Activated CD4-positive, alpha-beta T cell treated with anti-CD3 and anti-CD28 coated beads for 4 hours (primary cell): ENCODE measurements around the gene ODAD2.
"Not testable (repeated sequence)": the region's sequence is repeated elsewhere in the genome, so short reads cannot be mapped to it uniquely, and the experiment has no call there.

Source experiments
- DNase-seq, 2 donors: peaks; one replicate each; pipeline ENCODE4 v3.0.0-alpha.2; 2020

The ODAD2 gene, protein sequence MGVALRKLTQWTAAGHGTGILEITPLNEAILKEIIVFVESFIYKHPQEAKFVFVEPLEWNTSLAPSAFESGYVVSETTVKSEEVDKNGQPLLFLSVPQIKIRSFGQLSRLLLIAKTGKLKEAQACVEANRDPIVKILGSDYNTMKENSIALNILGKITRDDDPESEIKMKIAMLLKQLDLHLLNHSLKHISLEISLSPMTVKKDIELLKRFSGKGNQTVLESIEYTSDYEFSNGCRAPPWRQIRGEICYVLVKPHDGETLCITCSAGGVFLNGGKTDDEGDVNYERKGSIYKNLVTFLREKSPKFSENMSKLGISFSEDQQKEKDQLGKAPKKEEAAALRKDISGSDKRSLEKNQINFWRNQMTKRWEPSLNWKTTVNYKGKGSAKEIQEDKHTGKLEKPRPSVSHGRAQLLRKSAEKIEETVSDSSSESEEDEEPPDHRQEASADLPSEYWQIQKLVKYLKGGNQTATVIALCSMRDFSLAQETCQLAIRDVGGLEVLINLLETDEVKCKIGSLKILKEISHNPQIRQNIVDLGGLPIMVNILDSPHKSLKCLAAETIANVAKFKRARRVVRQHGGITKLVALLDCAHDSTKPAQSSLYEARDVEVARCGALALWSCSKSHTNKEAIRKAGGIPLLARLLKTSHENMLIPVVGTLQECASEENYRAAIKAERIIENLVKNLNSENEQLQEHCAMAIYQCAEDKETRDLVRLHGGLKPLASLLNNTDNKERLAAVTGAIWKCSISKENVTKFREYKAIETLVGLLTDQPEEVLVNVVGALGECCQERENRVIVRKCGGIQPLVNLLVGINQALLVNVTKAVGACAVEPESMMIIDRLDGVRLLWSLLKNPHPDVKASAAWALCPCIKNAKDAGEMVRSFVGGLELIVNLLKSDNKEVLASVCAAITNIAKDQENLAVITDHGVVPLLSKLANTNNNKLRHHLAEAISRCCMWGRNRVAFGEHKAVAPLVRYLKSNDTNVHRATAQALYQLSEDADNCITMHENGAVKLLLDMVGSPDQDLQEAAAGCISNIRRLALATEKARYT

DNA sequence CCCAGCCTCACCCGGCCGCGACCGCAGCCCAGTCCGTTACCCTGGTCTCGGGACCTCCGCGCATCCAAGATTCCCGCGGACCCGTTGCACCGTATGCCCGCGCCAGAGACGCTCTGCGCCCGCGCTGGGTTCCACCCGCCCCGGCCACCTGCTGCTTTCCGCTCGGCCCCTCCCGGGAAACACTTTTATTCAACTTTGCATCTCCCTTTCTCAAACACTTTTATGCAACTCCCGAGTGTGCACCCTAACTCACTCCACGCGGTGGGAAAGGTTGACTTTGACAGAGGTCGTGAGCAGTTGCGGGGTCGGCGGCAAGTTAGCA lies at the start of gene ODAD2:
ODAD2 (minus strand) TSS at position 126 of the 322 bp plus-strand sequence. CDS start 3,937 bp downstream, outside the sequence.
- DNase-seq: no peak

DNA sequence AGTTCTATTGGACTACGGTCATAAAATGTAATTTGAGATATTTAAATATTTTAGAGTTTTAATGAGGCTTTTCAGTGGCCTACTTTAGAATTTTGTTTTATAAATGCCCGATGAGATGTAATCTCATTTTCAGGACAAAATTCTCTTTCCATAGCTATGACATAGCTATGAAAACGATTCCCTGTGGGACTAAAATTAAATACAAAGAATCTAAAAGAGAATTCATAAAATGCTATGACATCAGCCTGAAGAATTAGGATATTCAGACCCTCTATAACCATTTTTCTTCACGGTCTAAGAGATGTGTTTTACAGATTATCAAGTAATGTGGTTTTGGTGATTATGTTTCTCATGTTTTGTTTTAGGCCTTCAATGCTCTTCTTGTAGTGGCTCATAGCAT lies 48.2 kb upstream of the ODAD2 start:
- DNase-seq: no peak

DNA sequence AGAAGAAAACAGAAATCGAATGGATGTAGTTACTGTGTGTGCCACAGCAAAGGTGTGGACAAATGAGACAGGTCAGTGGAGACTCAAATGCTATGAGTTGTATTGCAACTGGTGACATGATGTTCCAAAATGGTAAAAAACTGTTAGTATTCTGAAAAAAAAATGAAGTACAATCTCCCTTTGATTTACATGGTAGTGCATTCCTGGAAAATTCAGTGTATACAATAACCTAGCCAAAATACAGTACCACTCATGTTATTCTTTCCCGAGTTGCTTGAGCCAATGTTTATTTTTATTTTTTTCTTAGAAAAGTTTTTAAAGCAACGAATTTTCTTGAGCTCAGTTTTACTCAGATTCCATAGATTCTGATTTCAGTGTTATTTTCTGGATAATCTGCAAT lies 47.7 kb upstream of the ODAD2 start:
- no peak for DNase-seq

DNA sequence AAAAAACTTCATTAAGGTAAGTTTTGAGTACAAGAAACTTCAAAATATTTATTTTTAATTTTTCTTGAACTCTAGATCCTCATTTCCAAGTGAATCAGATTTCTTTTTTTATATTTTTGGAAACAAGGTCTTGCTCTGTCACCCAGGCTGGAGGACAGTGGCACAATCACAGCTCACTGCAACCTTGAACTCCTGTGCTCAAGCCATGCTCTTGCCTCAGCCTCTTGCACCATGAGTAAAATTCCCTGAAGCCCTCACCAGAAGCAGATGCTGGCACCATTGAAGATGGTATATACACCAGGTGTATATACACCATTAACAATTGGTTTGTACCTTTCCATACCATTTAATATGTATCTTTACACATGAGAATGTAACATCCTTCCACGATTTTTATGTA lies 45.1 kb upstream of the ODAD2 start:
- no peak for DNase-seq

DNA sequence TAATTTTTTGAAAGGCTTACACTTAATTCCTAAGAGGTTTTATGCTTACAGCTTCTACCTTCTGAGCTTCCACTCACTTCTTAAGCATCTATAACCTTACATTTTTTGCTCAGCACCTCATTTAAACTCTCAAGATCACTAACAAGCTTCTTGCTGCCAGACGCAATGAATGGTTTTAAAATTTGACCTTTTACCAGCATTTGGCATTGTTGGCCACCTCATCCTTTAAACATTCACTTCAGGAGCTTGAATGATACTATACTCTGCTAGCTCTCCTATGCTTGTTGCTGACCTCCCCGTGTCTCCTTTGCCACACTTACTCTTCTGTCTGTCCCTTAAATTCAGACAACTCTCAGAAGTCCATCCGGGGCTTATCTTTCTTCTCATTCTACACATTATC lies 37.7 kb upstream of the ODAD2 start:
- no peak for DNase-seq

DNA sequence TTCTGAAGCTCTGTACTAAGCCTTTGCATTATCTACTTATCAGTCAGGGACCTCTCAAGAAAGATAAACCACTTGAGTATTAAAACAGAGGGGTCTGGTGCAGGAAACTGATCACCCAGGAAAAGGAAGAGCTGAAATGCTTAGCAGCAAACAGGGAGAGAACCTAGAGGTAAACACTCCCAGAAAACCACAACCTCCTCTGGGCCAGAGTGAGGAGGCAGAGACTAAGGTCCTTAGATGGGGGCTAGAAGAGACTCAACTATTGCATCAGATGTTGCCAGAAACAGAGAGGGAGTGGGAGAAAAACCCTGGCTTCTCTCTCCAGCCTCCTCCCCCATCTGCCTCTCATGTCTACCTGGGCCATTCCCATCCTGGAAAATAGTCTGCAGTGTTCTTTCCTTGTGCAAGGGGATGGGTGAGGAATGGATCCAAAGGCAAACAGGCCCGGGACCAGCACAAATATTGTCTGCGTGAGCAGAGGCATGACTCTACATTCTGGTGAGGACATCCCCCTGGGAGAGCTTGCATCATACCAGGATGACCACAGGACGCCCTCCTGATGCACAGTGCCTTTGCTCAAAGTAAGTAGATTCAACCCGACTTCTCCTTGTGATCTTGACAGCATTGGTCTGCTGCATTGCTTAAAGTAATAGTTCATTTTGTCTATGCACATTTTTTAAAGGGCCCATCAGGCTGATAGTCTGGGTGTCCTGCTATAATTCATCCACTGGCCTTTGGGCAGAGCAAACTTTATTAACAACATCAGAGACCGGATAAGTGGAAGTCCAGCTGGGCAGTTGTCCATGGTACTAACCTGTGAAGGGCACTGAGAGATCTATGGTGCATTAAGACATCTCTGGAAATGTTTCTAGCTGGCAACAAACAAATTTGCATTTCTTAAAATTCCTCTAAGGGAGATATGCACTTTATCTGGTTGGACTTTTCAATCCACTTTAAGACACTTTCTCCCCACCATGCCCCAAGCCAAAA lies 22.4 kb upstream of the ODAD2 start:
- DNase-seq: no peak

DNA sequence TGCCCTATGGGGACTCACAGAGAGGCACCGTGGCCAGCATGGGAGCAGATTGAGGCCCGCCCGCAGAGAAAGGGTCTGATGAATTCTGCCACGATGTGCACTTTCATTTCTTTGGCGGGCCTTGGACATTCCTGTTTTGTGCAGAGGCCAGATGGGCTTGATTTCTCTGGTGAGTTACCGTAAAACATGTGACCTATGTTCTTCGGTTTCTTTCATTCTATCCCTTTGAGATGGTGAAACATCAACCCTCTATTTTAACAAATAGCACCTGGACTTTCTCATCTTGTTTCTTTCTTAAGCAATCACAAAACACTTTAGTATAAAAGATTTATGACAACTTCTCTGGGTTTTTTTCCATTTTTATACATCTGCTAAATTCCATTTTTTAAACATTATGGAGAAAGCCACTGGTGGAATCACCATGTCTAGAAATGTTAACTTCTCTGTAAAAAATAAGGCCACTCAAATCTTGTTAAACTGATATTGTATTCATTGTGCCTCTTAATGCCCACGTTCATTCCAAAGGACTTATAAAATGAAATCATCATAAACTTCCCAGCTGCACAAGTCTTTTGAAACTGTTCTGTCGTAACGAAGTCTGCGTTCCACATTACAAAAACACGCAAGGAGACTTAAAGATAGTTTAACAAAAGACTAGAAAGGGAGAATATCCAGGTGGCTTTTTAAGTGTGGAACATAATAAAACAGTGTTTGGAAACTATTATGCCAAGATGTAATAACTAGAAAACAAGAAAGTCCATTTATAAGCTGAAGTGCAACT lies 21.4 kb upstream of the ODAD2 start:
- DNase-seq: no peak

DNA sequence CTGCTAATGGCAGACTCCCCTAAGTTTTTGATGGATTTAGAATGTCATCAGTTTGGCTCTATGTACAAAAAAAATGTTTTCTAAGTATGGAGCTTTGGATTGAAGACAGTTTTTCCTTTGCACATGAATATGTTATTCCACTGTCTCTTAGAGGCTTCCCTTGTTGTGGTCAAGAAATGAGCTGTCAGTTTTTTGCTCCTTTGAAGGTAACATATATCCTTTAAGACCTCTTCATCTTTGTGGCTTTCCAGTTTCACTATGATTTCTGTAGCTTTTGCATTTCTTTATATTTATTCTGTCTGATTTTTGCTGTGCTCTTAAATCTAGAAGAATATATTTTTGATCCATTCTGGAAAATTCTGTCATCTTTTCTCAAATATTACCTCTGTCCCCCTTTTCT lies 15.8 kb upstream of the ODAD2 start:
- no peak for DNase-seq

DNA sequence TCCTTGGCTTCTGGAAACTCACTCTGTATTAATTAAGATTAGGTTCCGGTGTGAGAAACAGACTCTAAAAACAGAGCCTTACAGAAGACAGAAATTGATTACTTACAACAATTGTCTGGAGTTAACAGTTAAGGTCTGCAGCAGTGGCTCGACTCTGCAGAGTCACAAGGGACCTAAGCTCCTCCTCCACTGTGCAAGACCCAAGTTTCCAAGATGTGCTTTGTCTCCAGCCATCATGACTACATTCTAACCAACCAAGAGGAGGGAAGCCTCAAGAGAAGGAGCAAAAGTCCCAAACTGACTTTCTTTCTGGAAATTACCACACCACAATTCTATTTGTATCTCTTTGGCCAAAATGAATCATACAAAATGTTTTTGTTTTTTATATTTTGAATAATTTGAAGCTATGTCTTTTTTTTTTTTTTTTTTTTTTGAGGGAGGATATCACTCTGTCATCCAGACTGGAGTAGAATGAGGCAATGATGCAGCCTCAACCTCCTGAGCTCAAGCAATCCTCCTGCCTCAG lies 14.2 kb upstream of the ODAD2 start:
- DNase-seq: no peak

DNA sequence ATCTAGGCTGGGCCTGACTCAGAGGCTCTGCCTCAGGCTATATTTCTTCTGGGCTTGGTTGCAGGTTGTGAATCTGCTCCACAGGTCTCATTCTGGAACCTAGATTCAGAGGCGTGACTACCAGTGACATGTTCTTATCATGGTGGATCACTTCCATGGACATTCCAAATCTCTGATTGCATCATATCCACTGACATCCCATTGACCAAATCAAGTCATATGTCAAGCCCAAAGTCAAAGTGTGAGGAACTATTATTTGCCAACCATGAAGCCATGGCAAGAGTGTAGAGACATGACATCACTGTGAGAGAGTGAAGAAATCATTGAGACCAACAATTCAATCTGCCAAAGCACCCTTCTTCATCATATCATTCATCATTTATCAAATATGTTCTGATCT lies 11.9 kb upstream of the ODAD2 start:
- DNase-seq: no peak

DNA sequence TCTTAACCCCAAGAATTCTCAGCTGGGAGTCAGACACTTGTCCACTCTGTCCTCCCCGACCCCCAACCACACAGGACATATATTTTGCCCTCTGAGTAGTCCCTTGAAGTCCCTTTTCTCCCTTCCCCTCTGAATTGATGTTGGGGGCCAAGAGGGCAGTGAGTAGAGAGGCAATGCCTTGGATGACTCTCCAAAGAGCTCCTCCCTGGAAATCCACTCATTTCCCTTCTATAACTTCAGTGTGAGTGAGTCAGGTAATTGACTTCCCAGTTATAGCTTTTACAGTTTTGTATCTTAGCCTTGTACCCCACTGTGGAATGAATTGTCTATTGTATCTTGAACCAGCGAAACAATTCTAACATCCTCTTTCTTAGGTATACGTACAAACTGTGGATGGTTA lies 9.2 kb upstream of the ODAD2 start:
- DNase-seq: no peak

DNA sequence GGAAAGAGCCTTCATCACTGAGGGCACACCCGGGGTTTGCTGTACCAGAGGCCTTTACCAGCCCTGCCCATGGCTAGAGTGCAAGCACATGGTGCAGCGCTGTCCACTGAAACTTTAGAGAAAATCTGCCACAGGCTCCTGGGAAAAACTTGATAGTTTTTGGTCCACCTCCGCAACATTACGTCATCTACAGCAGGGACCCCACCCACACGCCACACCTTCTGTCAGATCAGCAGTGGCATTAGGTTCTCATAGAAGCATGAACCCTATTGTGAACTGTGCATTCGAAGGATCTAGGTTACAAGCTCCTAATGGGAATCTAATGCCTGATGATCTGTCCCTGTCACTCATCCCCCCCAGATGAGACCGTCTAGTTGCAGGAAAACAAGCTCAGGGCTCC lies 2.5 kb upstream of the ODAD2 start:
- DNase-seq: no peak

DNA sequence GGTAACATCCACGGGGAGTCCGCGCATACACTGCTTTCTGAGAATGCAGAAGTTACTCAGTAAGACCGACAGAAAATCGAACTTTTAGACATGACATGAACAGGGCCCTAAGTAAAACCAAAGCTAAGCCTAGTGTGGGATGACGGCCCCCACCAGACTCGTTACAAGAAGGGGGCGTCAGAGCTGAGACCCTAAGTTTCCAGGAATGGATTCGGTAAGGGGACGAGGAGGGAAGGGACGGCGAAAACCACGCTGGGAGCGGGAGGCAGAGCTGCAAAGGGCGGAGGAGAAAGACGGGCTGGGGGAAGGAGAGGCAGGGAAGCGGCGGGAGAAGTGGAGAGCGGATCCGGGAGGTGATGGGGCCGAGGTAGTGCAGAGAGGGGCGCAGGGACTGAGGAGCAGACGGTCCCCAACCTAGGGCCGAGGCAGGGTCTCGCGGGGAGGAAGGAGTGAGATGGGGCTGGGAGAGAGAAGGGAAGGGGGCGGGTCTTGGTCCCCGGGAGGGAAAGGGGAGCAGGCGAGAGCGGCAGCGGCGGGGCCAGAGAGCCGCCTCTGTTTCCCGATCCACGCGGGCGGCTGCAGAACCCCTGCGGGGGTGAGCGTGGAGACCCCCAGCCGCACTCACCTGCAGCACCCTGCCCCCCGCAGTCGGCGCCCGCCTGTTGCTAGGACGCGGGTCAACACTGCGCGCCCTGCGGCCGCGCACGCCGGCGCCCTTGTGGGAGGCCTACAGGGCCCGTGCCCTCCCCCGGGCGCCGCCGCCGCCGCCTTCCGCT lies 513 bp downstream of the ODAD2 start:
- peak in 1 of 2 donors; percentile 2 for DNase-seq

DNA sequence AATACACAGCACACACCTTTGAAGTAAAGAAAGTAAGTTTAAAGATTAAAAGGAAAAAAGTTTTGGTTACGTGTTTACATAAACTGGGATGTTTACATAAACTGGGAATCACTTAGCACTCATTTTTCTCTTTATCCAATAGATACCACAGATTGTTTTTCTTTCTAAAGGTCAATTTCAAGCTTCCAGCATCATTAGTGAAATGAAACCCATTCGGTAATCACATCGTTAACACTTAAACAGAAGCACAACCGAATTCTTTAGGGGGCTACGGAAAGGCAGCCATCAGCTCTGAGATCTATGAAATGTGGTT lies 1.1 kb downstream of the ODAD2 start:
- DNase-seq: no peak

DNA sequence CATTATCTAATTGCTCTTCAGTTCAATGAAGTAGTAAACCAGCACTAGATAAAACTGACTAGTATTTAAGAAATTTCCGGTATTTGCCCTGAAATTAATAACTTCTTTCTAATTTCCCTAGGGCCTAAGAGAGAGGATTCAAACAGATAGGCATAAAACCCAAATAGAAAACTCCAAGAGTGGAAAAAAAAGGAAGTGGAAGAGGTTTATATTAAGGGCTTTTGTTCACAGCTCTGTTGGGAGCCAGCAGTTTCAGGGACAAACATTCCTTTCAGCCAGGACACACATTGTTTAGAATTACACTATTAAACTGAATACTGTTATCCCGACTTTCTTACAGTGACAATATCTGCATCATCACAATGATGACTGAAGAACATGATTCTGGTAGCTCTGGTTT lies 3.6 kb downstream of the ODAD2 start:
- DNase-seq: no peak

DNA sequence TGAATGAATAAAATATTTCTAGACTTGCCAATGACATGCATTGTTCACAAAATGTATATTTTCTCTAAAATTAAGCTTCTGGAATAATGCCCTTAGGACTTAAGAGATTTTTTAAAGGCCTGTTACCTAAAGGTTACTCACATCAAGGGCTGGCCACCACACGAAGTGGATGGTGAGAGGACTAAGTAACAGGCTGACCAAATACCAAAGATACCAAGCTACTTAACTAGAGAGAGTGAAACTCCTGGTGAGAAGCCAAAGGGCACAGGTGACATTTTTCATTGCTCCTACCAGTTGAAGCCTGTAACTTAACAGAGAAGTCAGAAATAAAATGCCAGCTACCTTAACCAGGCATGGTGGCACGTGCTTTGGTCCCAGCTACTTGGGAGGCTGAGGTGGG lies 9.5 kb downstream of the ODAD2 start:
- not testable (repeated sequence) for DNase-seq

DNA sequence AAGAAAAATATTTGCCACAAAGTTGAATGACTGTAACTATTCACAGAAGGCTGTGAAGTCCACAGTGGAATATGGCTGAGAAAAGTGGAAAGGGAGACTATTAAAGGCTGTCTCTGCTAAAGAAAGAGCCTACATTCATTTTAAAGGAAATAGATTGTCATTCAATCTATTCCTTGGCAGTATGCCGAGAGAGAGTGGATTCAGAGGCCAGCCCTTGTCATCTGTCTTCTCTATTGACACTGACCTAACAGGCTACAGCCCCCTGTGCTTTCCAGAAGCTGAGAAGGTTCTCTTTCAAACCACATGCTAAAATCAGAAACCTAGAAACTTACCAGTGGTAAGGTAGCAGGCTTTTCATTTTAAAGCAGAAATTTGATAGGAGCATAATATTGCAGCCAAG lies 12.1 kb downstream of the ODAD2 start:
- DNase-seq: no peak

DNA sequence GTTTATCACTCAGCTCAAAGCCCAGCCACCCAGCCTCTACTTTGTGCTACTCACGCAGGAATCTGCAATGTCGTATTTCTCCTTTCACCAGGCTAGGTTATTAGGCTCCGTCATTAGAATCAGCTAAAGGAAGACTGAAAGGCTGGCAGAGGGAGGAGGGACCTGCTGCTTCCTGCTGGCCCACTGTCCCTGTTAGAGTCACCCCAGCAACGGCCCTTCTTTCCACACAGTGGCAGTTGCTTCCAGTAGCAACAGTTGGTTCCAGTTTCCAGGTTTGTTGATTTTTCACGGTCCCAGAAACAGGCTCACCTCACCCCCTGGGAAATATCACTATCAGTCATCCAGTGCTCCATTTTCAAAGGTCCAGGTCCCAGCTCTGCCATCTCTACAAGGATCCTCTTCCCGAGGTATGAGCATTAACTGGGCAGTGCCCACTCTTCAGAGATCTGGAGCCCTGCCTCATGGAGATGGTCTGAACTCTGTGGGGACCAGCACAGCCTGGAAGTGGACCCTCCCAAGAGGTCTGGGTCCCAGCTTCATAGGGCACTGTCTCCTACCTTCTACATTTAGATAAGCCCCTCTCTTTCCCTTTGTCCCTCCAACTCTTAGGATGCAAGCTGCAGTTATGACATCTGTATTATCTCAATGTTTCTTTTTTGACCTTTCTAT lies 15.9 kb downstream of the ODAD2 start:
- no peak for DNase-seq

DNA sequence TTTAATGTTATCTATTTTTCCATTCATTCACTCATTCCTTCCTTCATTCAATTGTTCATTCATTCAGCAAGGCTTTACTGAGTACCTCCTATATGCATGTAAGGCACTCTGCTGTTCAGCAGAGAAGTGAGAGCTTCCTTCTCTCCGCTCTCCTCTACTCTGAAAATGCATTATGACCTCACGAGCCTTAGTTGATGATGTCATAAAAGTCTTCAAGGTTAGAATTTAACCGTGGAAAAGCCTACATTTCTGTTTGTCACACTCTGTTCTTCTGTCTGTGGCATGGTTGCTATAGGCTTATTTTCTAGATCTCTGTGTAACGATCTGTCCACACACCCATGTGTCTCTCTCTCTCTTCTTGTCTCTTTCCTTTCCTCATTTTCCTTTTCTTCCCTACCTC lies 17.1 kb downstream of the ODAD2 start:
- no peak for DNase-seq

DNA sequence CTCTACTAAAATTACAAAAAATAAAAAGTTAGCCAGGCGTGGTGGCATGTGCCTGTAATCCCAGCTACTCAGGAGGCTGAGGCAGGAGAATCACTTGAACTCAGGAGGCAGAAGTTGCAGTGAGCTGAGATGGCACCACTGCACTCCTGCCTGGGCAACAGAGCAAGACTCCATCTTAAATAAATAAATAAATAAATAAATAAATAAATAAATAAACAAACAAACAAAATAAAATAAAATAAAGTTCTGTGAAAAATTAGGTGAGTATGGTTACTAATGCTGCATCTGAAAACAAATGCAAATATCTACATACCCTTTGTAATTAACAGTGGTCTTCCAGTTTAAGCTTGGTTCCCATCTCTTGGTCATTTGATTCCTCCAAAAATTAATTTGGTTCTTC lies 28.1 kb downstream of the ODAD2 start:
- DNase-seq: not testable (repeated sequence)
